Spleen (tissue), 11 donors: ENCODE measurements around the gene CHM. TPM values are rescaled to one million over a fixed set of nuclear protein-coding genes. Genes with fewer than 3 reads are reported as not detected.
"Not testable (repeated sequence)": the region's sequence is repeated elsewhere in the genome, so short reads cannot be mapped to it uniquely, and the experiment has no call there.

Source experiments
- DNase-seq: peaks from one replicate; pipeline ENCODE4 v3.0.0-alpha.2; 2020
- H3K27ac ChIP-seq, 8 donors: fragments of 200-600 bp; sonication (generic) in 7 of 8; 1 replicate in 4 of 8; 2 replicates in 4 of 8; pipeline versions ENCODE4 v1.5.0 to v1.8.0; 2016 to 2021; ENCODE audit warnings: inconsistent platforms in 4 of 8, mild to moderate bottlenecking in 4 of 8, moderate library complexity in 1 of 8
- H3K27me3 ChIP-seq, 7 donors: fragments of 200-600 bp; sonication (generic) in 6 of 7; replicated peaks in 1 of 7; 1 replicate in 4 of 7; 2 replicates in 3 of 7; pipeline versions ENCODE4 v1.5.0 to v1.8.0; 2016 to 2021; ENCODE audit warnings: inconsistent platforms in 3 of 7, mild to moderate bottlenecking in 1 of 7
- H3K36me3 ChIP-seq, 6 donors: fragments of 200-600 bp; sonication (generic) in 5 of 6; 1 replicate in 4 of 6; 2 replicates in 2 of 6; pipeline versions ENCODE4 v1.5.0 to v1.8.0; 2016 to 2021; ENCODE audit warnings: inconsistent platforms in 2 of 6
- H3K4me1 ChIP-seq, 6 donors: fragments of 200-600 bp; sonication (generic) in 5 of 6; 1 replicate in 3 of 6; 2 replicates in 3 of 6; pipeline versions ENCODE4 v1.5.0 to v1.8.0; 2016 to 2021; ENCODE audit warnings: inconsistent platforms in 3 of 6
- H3K4me3 ChIP-seq, 8 donors: fragments of 200-600 bp; sonication (generic) in 7 of 8; 1 replicate in 4 of 8; 2 replicates in 4 of 8; pipeline versions ENCODE4 v1.5.0 to v1.8.0; 2016 to 2021; ENCODE audit warnings: inconsistent platforms in 4 of 8, mild to moderate bottlenecking in 4 of 8, moderate library complexity in 2 of 8
- H3K9me3 ChIP-seq, 8 donors: fragments of 200-600 bp; sonication (generic) in 7 of 8; 1 replicate in 4 of 8; 2 replicates in 4 of 8; pipeline versions ENCODE4 v1.5.0 to v1.8.0; 2016 to 2021; ENCODE audit warnings: inconsistent platforms in 4 of 8
- POLR2A ChIP-seq, 3 donors: fragments of 450-650 bp; IDR thresholded peaks; one replicate each; pipeline ENCODE4 v1.5.1; 2017; ENCODE audit warnings: antibody characterized with exemption in 3 of 3, mild to moderate bottlenecking in 1 of 3
- POLR2AphosphoS5 ChIP-seq, 3 donors: sonication (generic); formaldehyde crosslinking; IDR thresholded peaks; one replicate each; pipeline ENCODE4 v1.5.1; 2017; ENCODE audit warnings: antibody characterized with exemption in 3 of 3
- WGBS, 5 donors: extraction: QIAGEN DNeasy Blood & Tissue Kit in 3 of 5; methylation state at CpG; one replicate each; pipeline versions ENCODE4 v1.1.5 to v1.1.7; 2013 to 2018; 5-methylcytosine and 5-hydroxymethylcytosine counted together
- intact Hi-C: fragments of 100-400 bp; cut with DNase I; formaldehyde crosslinking; loops from one replicate; pipeline ENCODE4 v1.15.0; 2023; ENCODE audit warnings: low total_unique reads
- polyA plus RNA-seq, 3 donors: library from polyadenylated mRNA; stranded (reverse); fragments of 200-250 nt; gene quantifications; one replicate each; pipeline ENCODE4 v1.2.1, GENCODE V29; 2013
- total RNA-seq, 7 donors: library from RNA; depleted of rRNA in 3 of 7; stranded (reverse); fragments of >200 nt in 3 of 7; fragmentation: NEBNext Ultra II Directional in 4 of 7; extraction: Animal tissue kit (Norgen Biotek cat#: 25700) in 4 of 7; gene quantifications; one replicate each; pipeline versions ENCODE4 v1.1.0 to v1.2.1, GENCODE V29; 2016 to 2021
- TF ChIP-seq, protein P1 (sequence below), 11 experiments: fragments of 200-600 bp in 7 of 11; fragments of 450-650 bp in 4 of 11; sonication (generic) in 4 of 11; IDR thresholded peaks in 8 of 11; conservative IDR thresholded peaks in 3 of 11; 1 replicate in 7 of 11; 2 replicates in 4 of 11; pipeline versions ENCODE4 v1.4.0 to v1.8.0; 2016 to 2021; ENCODE audit warnings: antibody characterized with exemption in 11 of 11, inconsistent platforms in 4 of 11, mild to moderate bottlenecking in 1 of 11
- donor health status: healthy with polysubstance abuse.
- donor health status: DM: no; HTN: no; CAD: no; lungs with moderate emphysema.
- donor health status: DM: no; HTN: no; CAD: no.
- donor health status: Bipolar disorder and iron deficiency.
- donor health status: healthy.
- donor health status: DM: no; HTN: no; CAD: no.
- donor health status: DM: yes; HTN: yes; CAD: no.

Gene CHM
- total and polyA plus RNA-seq, 10 donors: 9.3 to 35.3 (median 23.3) TPM

DNA sequence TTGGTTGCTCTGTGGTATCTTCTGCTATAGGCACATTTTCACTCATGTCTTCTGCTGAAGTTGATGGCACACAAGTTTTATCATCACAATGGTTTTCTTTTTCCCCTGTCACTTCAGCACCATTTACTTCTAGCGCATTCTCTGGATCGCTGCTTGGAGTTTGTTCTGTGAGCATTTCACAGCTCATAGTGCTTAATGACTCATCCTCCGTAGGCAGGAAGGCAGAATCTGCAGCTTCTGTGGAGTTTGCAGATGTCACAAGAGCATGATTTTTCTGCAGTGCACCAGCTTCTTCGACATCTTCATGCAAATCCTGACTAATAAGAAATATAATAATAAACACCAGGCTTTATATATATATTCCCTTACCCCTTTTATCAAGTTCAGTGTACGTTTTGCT, 83.6 kb downstream of the CHM start:
- H3K36me3 ChIP-seq: peaks cover 0 to 8% (median 0%) of the 10 kb centered on the region in 6 donors
- intact Hi-C loops: no loop called here
- H3K27me3 ChIP-seq: no peaks in the 10 kb centered on the region
- DNase-seq: no peak
- TF ChIP-seq POLR2A (IDR thresholded peaks at IDR 0.05) (no peak), POLR2AphosphoS5 (IDR thresholded peaks at IDR 0.05) (no peak)
- TF ChIP-seq, protein P1, sequence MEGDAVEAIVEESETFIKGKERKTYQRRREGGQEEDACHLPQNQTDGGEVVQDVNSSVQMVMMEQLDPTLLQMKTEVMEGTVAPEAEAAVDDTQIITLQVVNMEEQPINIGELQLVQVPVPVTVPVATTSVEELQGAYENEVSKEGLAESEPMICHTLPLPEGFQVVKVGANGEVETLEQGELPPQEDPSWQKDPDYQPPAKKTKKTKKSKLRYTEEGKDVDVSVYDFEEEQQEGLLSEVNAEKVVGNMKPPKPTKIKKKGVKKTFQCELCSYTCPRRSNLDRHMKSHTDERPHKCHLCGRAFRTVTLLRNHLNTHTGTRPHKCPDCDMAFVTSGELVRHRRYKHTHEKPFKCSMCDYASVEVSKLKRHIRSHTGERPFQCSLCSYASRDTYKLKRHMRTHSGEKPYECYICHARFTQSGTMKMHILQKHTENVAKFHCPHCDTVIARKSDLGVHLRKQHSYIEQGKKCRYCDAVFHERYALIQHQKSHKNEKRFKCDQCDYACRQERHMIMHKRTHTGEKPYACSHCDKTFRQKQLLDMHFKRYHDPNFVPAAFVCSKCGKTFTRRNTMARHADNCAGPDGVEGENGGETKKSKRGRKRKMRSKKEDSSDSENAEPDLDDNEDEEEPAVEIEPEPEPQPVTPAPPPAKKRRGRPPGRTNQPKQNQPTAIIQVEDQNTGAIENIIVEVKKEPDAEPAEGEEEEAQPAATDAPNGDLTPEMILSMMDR (IDR thresholded peaks at IDR 0.05 in 8 of 11, conservative IDR thresholded peaks at IDR 0.05 in 3 of 11): no peak
- H3K4me3 ChIP-seq: no peak overlapping the region
- no peaks in the 10 kb centered on the region for H3K4me1 ChIP-seq
- H3K27ac ChIP-seq: no peak overlapping the region
- no peaks in the 10 kb centered on the region for H3K9me3 ChIP-seq
- 75 to 91% (median 85%) methylated on average over 5 of the region's 5 CpGs for WGBS, 5 donors

DNA sequence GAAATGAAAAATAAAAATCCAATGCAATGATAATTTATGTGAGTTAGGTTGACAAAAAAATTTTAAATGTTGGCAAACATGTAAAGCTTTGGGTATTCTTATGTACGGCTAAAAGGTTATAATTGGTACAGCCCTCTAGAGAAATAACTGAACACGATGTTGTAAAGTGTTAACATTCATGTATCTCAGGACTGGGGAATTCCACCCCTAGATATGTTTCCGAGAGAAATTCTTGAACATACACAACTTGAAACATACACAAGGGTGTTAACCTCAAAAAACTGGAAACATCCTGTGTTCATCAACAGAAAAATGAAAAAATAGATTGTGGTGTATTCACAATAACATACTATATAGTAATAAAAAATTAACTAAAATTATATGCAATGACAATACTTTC, 91.8 kb downstream of the CHM start:
- intact Hi-C loops: no loop called here
- no peak for TF ChIP-seq POLR2A (IDR thresholded peaks at IDR 0.05)
- no peak for TF ChIP-seq POLR2AphosphoS5 (IDR thresholded peaks at IDR 0.05)
- TF ChIP-seq, protein P1 (IDR thresholded peaks at IDR 0.05 in 8 of 11, conservative IDR thresholded peaks at IDR 0.05 in 3 of 11): no peak
- WGBS, 5 donors: 74 to 88% (median 79%) methylated on average over 3 of the region's 3 CpGs

DNA sequence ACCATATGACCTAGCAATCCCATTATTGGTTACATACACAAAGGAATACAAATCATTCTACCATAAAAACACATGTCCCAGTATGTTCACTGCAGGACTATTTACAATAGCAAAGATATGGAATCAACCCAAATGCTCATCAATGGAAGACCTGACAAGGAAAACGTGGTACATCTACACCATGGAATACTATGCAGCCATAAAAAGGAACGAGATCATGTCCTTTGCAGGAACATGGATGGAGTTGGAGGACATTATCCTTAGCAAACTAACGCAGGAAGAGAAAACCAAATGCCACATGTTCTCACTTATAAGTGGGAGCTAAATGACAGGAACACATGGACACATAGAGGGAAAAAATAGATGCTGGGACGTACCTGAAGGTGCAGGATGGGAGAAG, 102.6 kb downstream of the CHM start:
- intact Hi-C loops: not testable (repeated sequence)

More for the DNA sequence above, 91.8 kb downstream of the CHM start:
- H3K27me3 ChIP-seq: no peaks in the 10 kb centered on the region
- peaks cover 0 to 23% (median 10%) of the 10 kb centered on the region in 8 donors for H3K9me3 ChIP-seq
- no peak overlapping the region for H3K27ac ChIP-seq
- no peak overlapping the region for H3K4me3 ChIP-seq
- H3K4me1 ChIP-seq: no peaks in the 10 kb centered on the region
- DNase-seq: no peak
- H3K36me3 ChIP-seq: peaks cover 0 to 47% (median 11%) of the 10 kb centered on the region in 6 donors

DNA sequence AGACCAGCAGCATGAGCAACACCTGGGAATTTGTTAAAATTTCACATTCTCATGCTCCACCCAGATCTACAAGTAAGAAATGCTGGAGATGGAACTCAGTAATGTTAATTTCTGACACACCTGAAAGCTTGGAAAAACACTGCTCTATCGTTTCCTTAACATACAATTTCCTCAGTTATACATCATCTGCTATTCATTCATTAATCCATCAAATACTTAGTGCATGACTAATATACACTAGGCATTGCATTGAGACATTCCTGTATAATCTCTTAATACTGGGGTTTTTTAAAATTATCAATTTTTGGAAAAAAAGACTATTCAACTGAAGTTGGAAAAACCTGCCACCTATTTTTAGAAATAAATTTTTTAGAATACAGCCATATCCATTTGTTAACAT, 106.1 kb downstream of the CHM start:
- no peaks in the 10 kb centered on the region for H3K4me1 ChIP-seq
- peaks cover 0 to 30% (median 7%) of the 10 kb centered on the region in 6 donors for H3K36me3 ChIP-seq
- TF ChIP-seq POLR2AphosphoS5 (IDR thresholded peaks at IDR 0.05): no peak
- TF ChIP-seq, protein P1 (IDR thresholded peaks at IDR 0.05 in 8 of 11, conservative IDR thresholded peaks at IDR 0.05 in 3 of 11): no peak
- no peak for TF ChIP-seq POLR2A (IDR thresholded peaks at IDR 0.05)
- peaks cover 7 to 19% (median 13%) of the 10 kb centered on the region in 8 donors for H3K9me3 ChIP-seq
- no peak overlapping the region for H3K27ac ChIP-seq
- 71 to 100% (median 94%) methylated on average over 1 of the region's 1 CpG for WGBS, 5 donors
- H3K27me3 ChIP-seq: no peaks in the 10 kb centered on the region
- intact Hi-C loops: no loop called here
- no peak overlapping the region for H3K4me3 ChIP-seq
- no peak for DNase-seq

More for the DNA sequence above, 102.6 kb downstream of the CHM start:
- not testable (repeated sequence) for H3K27ac ChIP-seq, H3K4me3 ChIP-seq, H3K4me1 ChIP-seq, DNase-seq, H3K27me3 ChIP-seq
- 78 to 98% (median 96%) methylated on average over 4 of the region's 4 CpGs for WGBS, 5 donors
- H3K9me3 ChIP-seq: peaks cover 7 to 31% (median 21%) of the 10 kb centered on the region in 8 donors
- peaks cover 0 to 62% (median 10%) of the 10 kb centered on the region in 6 donors for H3K36me3 ChIP-seq

DNA sequence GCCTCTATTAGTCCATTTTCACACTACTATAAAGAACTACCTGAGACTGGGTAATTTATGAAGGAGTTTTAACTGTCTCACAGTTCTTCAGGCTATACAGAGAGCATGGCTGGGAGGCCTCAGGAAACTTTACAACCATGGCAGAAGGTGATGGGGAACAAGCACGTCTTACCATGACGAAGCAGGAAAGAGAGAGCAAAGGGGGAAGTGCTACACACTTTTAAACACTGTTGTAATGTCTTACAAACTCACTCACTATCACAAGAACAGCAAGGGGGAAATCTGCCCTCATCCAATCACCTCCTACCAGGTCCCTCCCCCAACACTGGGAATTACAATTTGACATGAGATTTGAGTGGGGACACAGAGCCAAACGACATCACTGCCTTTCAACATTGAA, 107.4 kb downstream of the CHM start:
- H3K4me3 ChIP-seq, DNase-seq, H3K9me3 ChIP-seq, H3K27ac ChIP-seq, H3K4me1 ChIP-seq, H3K27me3 ChIP-seq, intact Hi-C loops: not testable (repeated sequence)
- WGBS, 5 donors: 37 to 75% (median 55%) methylated on average over 3 of the region's 3 CpGs
- H3K36me3 ChIP-seq: peaks cover 0 to 16% (median under 1%) of the 10 kb centered on the region in 6 donors

DNA sequence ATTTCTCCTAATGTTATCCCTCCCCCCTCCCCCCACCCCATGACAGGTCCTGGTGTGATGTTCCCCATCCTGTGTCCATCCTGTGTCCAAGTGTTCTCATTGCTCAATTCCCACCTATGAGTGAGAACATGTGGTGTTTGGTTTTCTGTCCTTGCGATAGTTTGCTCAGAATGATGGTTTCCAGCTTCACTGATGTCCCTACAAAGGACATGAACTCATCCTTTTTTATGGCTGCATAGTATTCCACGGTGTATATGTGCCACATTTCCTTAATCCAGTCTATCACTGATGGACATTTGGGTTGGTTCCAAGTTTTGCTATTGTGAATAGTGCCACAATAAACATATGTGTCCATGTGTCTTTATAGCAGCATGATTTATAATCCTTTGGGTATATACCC, 113.0 kb downstream of the CHM start:
- WGBS, 5 donors: 75 to 100% (median 91%) methylated on average over 2 of the region's 2 CpGs
- H3K36me3 ChIP-seq, H3K4me3 ChIP-seq, DNase-seq, H3K27ac ChIP-seq, H3K4me1 ChIP-seq, intact Hi-C loops, H3K27me3 ChIP-seq, H3K9me3 ChIP-seq: not testable (repeated sequence)
